H9 (cell line): ENCODE results near the gene TRIM2. TPM values are rescaled to one million over a fixed set of nuclear protein-coding genes. Genes with fewer than 3 reads are reported as not detected.

ENCODE experiments used
- DNase-seq: peaks from one replicate; pipeline ENCODE4 v3.0.0-alpha.2; 2017
- H2AFZ ChIP-seq: one replicate; pipeline ENCODE4 v1.6.1; 2013; ENCODE audit warnings: mild to moderate bottlenecking, low read length, control low read depth, moderate library complexity
- H2AK5ac ChIP-seq: 2 replicates; pipeline ENCODE4 v1.6.1; 2013; ENCODE audit warnings: low read length, control low read depth, mixed read lengths; ENCODE audit not compliant: insufficient read length
- H2BK120ac ChIP-seq: one replicate; pipeline ENCODE4 v1.6.1; 2013; ENCODE audit warnings: low read depth, mild to moderate bottlenecking, low read length, control low read depth, inconsistent platforms; ENCODE audit not compliant: poor library complexity, severe bottlenecking
- H2BK12ac ChIP-seq: 2 replicates; pipeline ENCODE4 v1.6.1; 2013; ENCODE audit warnings: low read length, control low read depth, mixed read lengths, low read depth; ENCODE audit not compliant: insufficient read length
- H2BK15ac ChIP-seq: 2 replicates; pipeline ENCODE4 v1.6.1; 2013; ENCODE audit warnings: low read depth, low read length, control low read depth
- H2BK20ac ChIP-seq: one replicate; pipeline ENCODE4 v1.6.1; 2013; ENCODE audit warnings: low read depth, mild to moderate bottlenecking, low read length, control low read depth, inconsistent platforms; ENCODE audit not compliant: poor library complexity, severe bottlenecking
- H2BK5ac ChIP-seq: 2 replicates; pipeline ENCODE4 v1.6.1; 2013; ENCODE audit warnings: low read length, control low read depth, mixed read lengths; ENCODE audit not compliant: insufficient read length
- H3K14ac ChIP-seq: 2 replicates; pipeline ENCODE4 v1.6.1; 2013; ENCODE audit warnings: low read length, control low read depth; ENCODE audit not compliant: insufficient read depth
- H3K18ac ChIP-seq: 2 replicates; pipeline ENCODE4 v1.6.1; 2013; ENCODE audit warnings: low read depth, mild to moderate bottlenecking, mixed read lengths, low read length, control low read depth; ENCODE audit not compliant: insufficient read length
- H3K23ac ChIP-seq: 2 replicates; pipeline ENCODE4 v1.6.1; 2013; ENCODE audit warnings: low read length, control low read depth, mixed read lengths, low read depth; ENCODE audit not compliant: insufficient read length
- H3K23me2 ChIP-seq: 2 replicates; pipeline ENCODE4 v1.6.1; 2013; ENCODE audit warnings: low read depth, mild to moderate bottlenecking, mixed read lengths, low read length, control low read depth; ENCODE audit not compliant: insufficient read length, poor library complexity, severe bottlenecking
- H3K27ac ChIP-seq: 2 replicates; pipeline ENCODE4 v1.5.1; 2013; ENCODE audit warnings: low read length, control low read depth, mixed read lengths, low read depth; ENCODE audit not compliant: insufficient read length
- H3K27me3 ChIP-seq: 2 replicates; pipeline ENCODE4 v1.6.1; 2013; ENCODE audit warnings: low read length, control low read depth, inconsistent platforms; ENCODE audit not compliant: insufficient read depth
- H3K4ac ChIP-seq: 2 replicates; pipeline ENCODE4 v1.6.1; 2013; ENCODE audit warnings: low read depth, mild to moderate bottlenecking, control low read depth, inconsistent platforms, low read length, moderate library complexity
- H3K4me1 ChIP-seq: 2 replicates; pipeline ENCODE4 v1.6.1; 2013; ENCODE audit warnings: low read length, control low read depth, inconsistent platforms; ENCODE audit not compliant: insufficient read depth
- H3K4me2 ChIP-seq: 2 replicates; pipeline ENCODE4 v1.6.1; 2013; ENCODE audit warnings: low read length, control low read depth, mixed read lengths; ENCODE audit not compliant: insufficient read length, insufficient read depth
- H3K56ac ChIP-seq: 2 replicates; pipeline ENCODE4 v1.6.1; 2013; ENCODE audit warnings: low read depth, mild to moderate bottlenecking, mixed read lengths, low read length, control low read depth; ENCODE audit not compliant: insufficient read length
- H3K79me1 ChIP-seq: 2 replicates; pipeline ENCODE4 v1.6.1; 2013; ENCODE audit warnings: low read depth, mild to moderate bottlenecking, moderate library complexity, low read length, control low read depth, inconsistent platforms; ENCODE audit not compliant: insufficient read depth, poor library complexity, severe bottlenecking
- H3K79me2 ChIP-seq: 2 replicates; pipeline ENCODE4 v1.6.1; 2013; ENCODE audit warnings: low read length, control low read depth, inconsistent platforms; ENCODE audit not compliant: insufficient read depth
- H3K9ac ChIP-seq: 2 replicates; pipeline ENCODE4 v1.6.1; 2013; ENCODE audit warnings: low read length, control low read depth, mixed read lengths; ENCODE audit not compliant: insufficient read length; ENCODE audit errors: extremely low read depth
- H3K9me3 ChIP-seq: one replicate; pipeline ENCODE4 v1.6.1; 2013; ENCODE audit warnings: low read depth, low read length, inconsistent platforms; ENCODE audit not compliant: control insufficient read depth
- H3T11ph ChIP-seq: one replicate; pipeline ENCODE4 v1.6.1; 2013; ENCODE audit warnings: mild to moderate bottlenecking, low read length, control low read depth, inconsistent platforms
- H4K20me1 ChIP-seq: one replicate; pipeline ENCODE4 v1.6.1; 2013; ENCODE audit not compliant: control insufficient read depth, insufficient read length, insufficient read depth
- H4K5ac ChIP-seq: 2 replicates; pipeline ENCODE4 v1.6.1; 2013; ENCODE audit warnings: low read depth, mild to moderate bottlenecking, mixed read lengths, low read length, control low read depth; ENCODE audit not compliant: insufficient read length
- H4K8ac ChIP-seq: replicated peaks from 2 replicates; pipeline ENCODE4 v1.6.1; 2013; ENCODE audit warnings: low read length, control low read depth, mixed read lengths, low read depth; ENCODE audit not compliant: insufficient read length
- H4K91ac ChIP-seq: 2 replicates; pipeline ENCODE4 v1.6.1; 2013; ENCODE audit warnings: low read depth, mild to moderate bottlenecking, moderate library complexity, mixed read lengths, low read length, control low read depth; ENCODE audit not compliant: insufficient read length
- H3K27ac Mint-ChIP-seq, 3 experiments: 2 replicates in 2 of 3; 3 replicates in 1 of 3; pipeline ENCODE4 v1.8.0; 2020 to 2021; ENCODE audit warnings: mixed read lengths in 3 of 3, mild to moderate bottlenecking in 1 of 3, moderate library complexity in 1 of 3
- H3K27me3 Mint-ChIP-seq: 2 replicates; pipeline ENCODE4 v1.8.0; 2021; ENCODE audit warnings: low read depth, mild to moderate bottlenecking, moderate library complexity, mixed read lengths
- H3K36me3 Mint-ChIP-seq, 3 experiments: 2 replicates in 2 of 3; 3 replicates in 1 of 3; pipeline ENCODE4 v1.8.0; 2020 to 2021; ENCODE audit warnings: low read depth in 3 of 3, mixed read lengths in 3 of 3; ENCODE audit not compliant: insufficient read depth in 1 of 3
- H3K4me1 Mint-ChIP-seq, 2 experiments: 2 replicates each; pipeline ENCODE4 v1.8.0; 2020; ENCODE audit warnings: mixed read lengths in 2 of 2
- H3K4me3 Mint-ChIP-seq, 2 experiments: 2 replicates in 1 of 2; 3 replicates in 1 of 2; pipeline ENCODE4 v1.8.0; 2020 to 2021; ENCODE audit warnings: mild to moderate bottlenecking in 2 of 2, mixed read lengths in 2 of 2, moderate library complexity in 1 of 2
- H3K9me3 Mint-ChIP-seq, 2 experiments: 2 replicates in 1 of 2; 3 replicates in 1 of 2; pipeline ENCODE4 v1.8.0; 2020; ENCODE audit warnings: mild to moderate bottlenecking in 2 of 2, mixed read lengths in 2 of 2, moderate library complexity in 1 of 2
- WGBS: extraction: QIAGEN DNeasy Blood & Tissue Kit; methylation state at CpG from one replicate; pipeline ENCODE4 v1.1.7; 2013; ENCODE audit warnings: missing lambda C conversion rate, low lambda C conversion rate, mixed read lengths; ENCODE audit not compliant: insufficient read length; ENCODE audit errors: extremely low coverage; 5-methylcytosine and 5-hydroxymethylcytosine counted together
- total RNA-seq: library from RNA; stranded (reverse); gene quantifications from 2 replicates; pipeline ENCODE4 v1.2.1, GENCODE V29; 2021
- TF ChIP-seq, protein P1 (sequence below): fragments of 200-600 bp; sonication (generic); conservative IDR thresholded peaks from 3 replicates; pipeline ENCODE4 v1.8.0; 2021; ENCODE audit warnings: antibody characterized with exemption, mild to moderate bottlenecking

The TRIM2 gene
- total RNA-seq, 1 experiment from 2014 or later, result 28.9 TPM

DNA sequence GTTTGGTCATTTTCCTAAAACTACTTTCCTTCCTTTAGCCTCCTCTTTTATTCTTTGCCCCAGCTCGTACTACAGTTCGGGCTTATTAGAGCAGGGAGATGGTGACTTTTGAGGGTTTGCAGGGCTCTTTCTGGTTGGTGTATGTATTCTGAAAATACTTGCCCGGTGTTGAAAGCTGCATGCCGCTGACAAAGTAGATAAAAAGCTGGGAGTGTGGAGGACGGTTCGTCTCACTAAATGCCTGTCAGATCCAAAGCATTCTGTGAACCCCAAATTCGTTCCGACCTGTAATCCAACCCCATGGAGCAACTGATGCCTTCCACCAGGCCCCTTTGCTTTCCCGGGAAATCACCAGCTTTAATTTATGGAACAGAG, 19.2 kb downstream of the TRIM2 start:
- Mint-ChIP-seq H3K4me1 (peaks cover 25 to 35% of the 10 kb centered on the region in 2 experiments), H3K4me3 (peak overlapping the region; percentile 79 to 90), H3K36me3 (peaks cover 0 to 11% (median 11%) of the 10 kb centered on the region in 3 experiments; a peak in 5 of 7 replicates), H3K9me3 (peaks cover 3 to 5% of the 10 kb centered on the region in 2 experiments; a peak in 4 of 5 replicates), H3K27ac (no peak overlapping the region; a peak in 1 of 7 replicates), H3K27me3 (peaks cover 33% of the 10 kb centered on the region)
- Histone ChIP-seq H3K79me2 (no peaks in the 10 kb centered on the region; the same call in 1 of the 2 replicates), H3K56ac (no peak overlapping the region), H3T11ph (no peak overlapping the region), H2AK5ac (no peak overlapping the region), H4K20me1 (no peaks in the 10 kb centered on the region), H3K4me2 (peak overlapping the region; percentile 59), H3K27me3 (peaks cover 8% of the 10 kb centered on the region; the same call in 1 of the 2 replicates), H2BK12ac (no peak overlapping the region), H3K4me1 (0 out of 2 replicates have a peak, but pooled peaks cover 3% of the 10 kb centered on the region), H3K23me2 (peaks cover 18% of the 10 kb centered on the region), H3K9ac (peak overlapping the region; percentile 7), H2BK5ac (no peak overlapping the region), H3K23ac (no peak overlapping the region), H2BK15ac (no peak overlapping the region), H2BK120ac (no peak overlapping the region), H3K79me1 (no peaks in the 10 kb centered on the region), H4K91ac (no peak overlapping the region), H2AFZ (no peak overlapping the region), H4K8ac (no peak overlapping the region), H3K27ac (no peak overlapping the region), H2BK20ac (no peak overlapping the region), H3K4ac (no peak overlapping the region), H3K18ac (no peak overlapping the region), H3K14ac (no peak overlapping the region), H4K5ac (no peak overlapping the region), H3K9me3 (no peaks in the 10 kb centered on the region)
- WGBS, result no CpG with 5 or more reads among the region's 9 CpGs
- no peak for DNase-seq
- TF ChIP-seq, protein P1, sequence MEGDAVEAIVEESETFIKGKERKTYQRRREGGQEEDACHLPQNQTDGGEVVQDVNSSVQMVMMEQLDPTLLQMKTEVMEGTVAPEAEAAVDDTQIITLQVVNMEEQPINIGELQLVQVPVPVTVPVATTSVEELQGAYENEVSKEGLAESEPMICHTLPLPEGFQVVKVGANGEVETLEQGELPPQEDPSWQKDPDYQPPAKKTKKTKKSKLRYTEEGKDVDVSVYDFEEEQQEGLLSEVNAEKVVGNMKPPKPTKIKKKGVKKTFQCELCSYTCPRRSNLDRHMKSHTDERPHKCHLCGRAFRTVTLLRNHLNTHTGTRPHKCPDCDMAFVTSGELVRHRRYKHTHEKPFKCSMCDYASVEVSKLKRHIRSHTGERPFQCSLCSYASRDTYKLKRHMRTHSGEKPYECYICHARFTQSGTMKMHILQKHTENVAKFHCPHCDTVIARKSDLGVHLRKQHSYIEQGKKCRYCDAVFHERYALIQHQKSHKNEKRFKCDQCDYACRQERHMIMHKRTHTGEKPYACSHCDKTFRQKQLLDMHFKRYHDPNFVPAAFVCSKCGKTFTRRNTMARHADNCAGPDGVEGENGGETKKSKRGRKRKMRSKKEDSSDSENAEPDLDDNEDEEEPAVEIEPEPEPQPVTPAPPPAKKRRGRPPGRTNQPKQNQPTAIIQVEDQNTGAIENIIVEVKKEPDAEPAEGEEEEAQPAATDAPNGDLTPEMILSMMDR, result no peak
